DMS79 (cell line): ENCODE measurements around the gene SLC2A5.
A peak's percentile ranks its signal among the peaks of the same experiment; 100 is the strongest.
"Not testable (repeated sequence)": the region's sequence is repeated elsewhere in the genome, so short reads cannot be mapped to it uniquely, and the experiment has no call there.

ENCODE experiments used
- DNase-seq: peaks from one replicate; lab custom pipeline; 2025; lab: John Stamatoyannopoulos, UW

Gene SLC2A5

GRCh38 chr1:9069326-9070100 is at the start of gene SLC2A5:
Gene SLC2A5 (minus strand): TSS chr1:9069635. CDS start chr1:9069536, 99 bp downstream.
- DNase-seq, result peak; percentile 73

- no peak for DNase-seq
Observed at GRCh38 chr1:9118186-9118585, 48.8 kb upstream of the SLC2A5 start.

GRCh38 chr1:9115351-9116205 is 46.1 kb upstream of the SLC2A5 start:
- no peak for DNase-seq

GRCh38 chr1:9112961-9113880 is 43.8 kb upstream of the SLC2A5 start:
- no peak for DNase-seq

GRCh38 chr1:9111957-9112356 is 42.5 kb upstream of the SLC2A5 start:
- DNase-seq, result no peak

GRCh38 chr1:9111357-9111691 is 41.9 kb upstream of the SLC2A5 start:
- DNase-seq, result no peak

GRCh38 chr1:9110669-9111356 is 41.4 kb upstream of the SLC2A5 start:
- DNase-seq, result peak; percentile 71

- no peak for DNase-seq
Observed at GRCh38 chr1:9108056-9108665, 38.7 kb upstream of the SLC2A5 start.

- DNase-seq, result no peak
Observed at GRCh38 chr1:9107136-9107535, 37.7 kb upstream of the SLC2A5 start.

- DNase-seq, result no peak
Observed at GRCh38 chr1:9106286-9106685, 36.9 kb upstream of the SLC2A5 start.

GRCh38 chr1:9105336-9105867 is 36.0 kb upstream of the SLC2A5 start:
- DNase-seq, result no peak

GRCh38 chr1:9101510-9102146 is 32.2 kb upstream of the SLC2A5 start:
- peak; percentile 45 for DNase-seq

GRCh38 chr1:9100471-9101043 is 31.1 kb upstream of the SLC2A5 start:
- no peak for DNase-seq

GRCh38 chr1:9099555-9099954 is 30.1 kb upstream of the SLC2A5 start:
- DNase-seq, result no peak

- no peak for DNase-seq
Observed at GRCh38 chr1:9097947-9098705, 28.7 kb upstream of the SLC2A5 start.

GRCh38 chr1:9095818-9096217 is 26.4 kb upstream of the SLC2A5 start:
- no peak for DNase-seq

GRCh38 chr1:9093996-9094595 is 24.7 kb upstream of the SLC2A5 start:
- not testable (repeated sequence) for DNase-seq

GRCh38 chr1:9093581-9093980 is 24.1 kb upstream of the SLC2A5 start:
- no peak for DNase-seq

- DNase-seq, result no peak
Observed at GRCh38 chr1:9093091-9093490, 23.7 kb upstream of the SLC2A5 start.
